Thoracic aorta (tissue), 2 donors: Measurements from ENCODE around the gene ATXN7L1. TPM values are rescaled to one million over a fixed set of nuclear protein-coding genes. Genes with fewer than 3 reads are reported as not detected.

ENCODE experiments used
- ATAC-seq: fragments of 150-250 bp; one replicate; pipeline ENCODE4 v1.8.0; 2017; ENCODE audit warnings: low read depth; ENCODE audit not compliant: insufficient number of reproducible peaks, low FRiP score
- DNase-seq: peaks from one replicate; pipeline ENCODE4 v3.0.0-alpha.2; 2020; ENCODE audit warnings: low spot score
- H3K27ac ChIP-seq, 2 donors: fragments of 200-600 bp; sonication (generic); 1 replicate in 1 of 2; 2 replicates in 1 of 2; pipeline ENCODE4 v1.5.1; 2016; ENCODE audit warnings: mild to moderate bottlenecking in 2 of 2, moderate library complexity in 2 of 2
- H3K27me3 ChIP-seq: fragments of 200-600 bp; sonication (generic); replicated peaks from 2 replicates; pipeline ENCODE4 v1.6.0; 2016; ENCODE audit warnings: mild to moderate bottlenecking; ENCODE audit not compliant: insufficient read depth
- H3K36me3 ChIP-seq: fragments of 200-600 bp; sonication (generic); one replicate; pipeline ENCODE4 v1.5.1; 2016
- H3K4me1 ChIP-seq, 2 donors: fragments of 200-600 bp; sonication (generic); 1 replicate in 1 of 2; 2 replicates in 1 of 2; pipeline versions ENCODE4 v1.5.1 to v1.6.0; 2016; ENCODE audit warnings: low read depth in 2 of 2, mild to moderate bottlenecking in 1 of 2; ENCODE audit not compliant: control insufficient read depth in 1 of 2
- H3K4me3 ChIP-seq: fragments of 200-600 bp; sonication (generic); 2 replicates; pipeline ENCODE4 v1.5.1; 2016; ENCODE audit warnings: mild to moderate bottlenecking
- H3K9me3 ChIP-seq: fragments of 200-600 bp; sonication (generic); 2 replicates; pipeline ENCODE4 v1.5.1; 2016
- total RNA-seq, 2 donors: library from RNA; depleted of rRNA; stranded (reverse); fragments of >200 nt; gene quantifications; one replicate each; pipeline versions ENCODE4 v1.1.0 to v1.2.3, GENCODE V29; 2016
- TF ChIP-seq, protein P1 (sequence below): fragments of 200-600 bp; sonication (generic); IDR thresholded peaks from one replicate; pipeline ENCODE4 v1.5.1; 2019; ENCODE audit warnings: antibody characterized with exemption

The ATXN7L1 gene
- total RNA-seq, 2 donors from 2014 or later: 11.6 to 13.4 TPM

- DNase-seq: no peak
- H3K4me1 ChIP-seq: no peaks in the 10 kb centered on the region
- H3K9me3 ChIP-seq: no peaks in the 10 kb centered on the region
- TF ChIP-seq, protein P1, sequence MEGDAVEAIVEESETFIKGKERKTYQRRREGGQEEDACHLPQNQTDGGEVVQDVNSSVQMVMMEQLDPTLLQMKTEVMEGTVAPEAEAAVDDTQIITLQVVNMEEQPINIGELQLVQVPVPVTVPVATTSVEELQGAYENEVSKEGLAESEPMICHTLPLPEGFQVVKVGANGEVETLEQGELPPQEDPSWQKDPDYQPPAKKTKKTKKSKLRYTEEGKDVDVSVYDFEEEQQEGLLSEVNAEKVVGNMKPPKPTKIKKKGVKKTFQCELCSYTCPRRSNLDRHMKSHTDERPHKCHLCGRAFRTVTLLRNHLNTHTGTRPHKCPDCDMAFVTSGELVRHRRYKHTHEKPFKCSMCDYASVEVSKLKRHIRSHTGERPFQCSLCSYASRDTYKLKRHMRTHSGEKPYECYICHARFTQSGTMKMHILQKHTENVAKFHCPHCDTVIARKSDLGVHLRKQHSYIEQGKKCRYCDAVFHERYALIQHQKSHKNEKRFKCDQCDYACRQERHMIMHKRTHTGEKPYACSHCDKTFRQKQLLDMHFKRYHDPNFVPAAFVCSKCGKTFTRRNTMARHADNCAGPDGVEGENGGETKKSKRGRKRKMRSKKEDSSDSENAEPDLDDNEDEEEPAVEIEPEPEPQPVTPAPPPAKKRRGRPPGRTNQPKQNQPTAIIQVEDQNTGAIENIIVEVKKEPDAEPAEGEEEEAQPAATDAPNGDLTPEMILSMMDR: no peak
- no peak overlapping the region for H3K4me3 ChIP-seq
- H3K27ac ChIP-seq: no peak overlapping the region
- H3K27me3 ChIP-seq: no peaks in the 10 kb centered on the region
- ATAC-seq: no peak
- no peaks in the 10 kb centered on the region for H3K36me3 ChIP-seq
These were observed 65.1 kb downstream of the ATXN7L1 start for GRCh38 chr7:105811189-105811847.

DNA sequence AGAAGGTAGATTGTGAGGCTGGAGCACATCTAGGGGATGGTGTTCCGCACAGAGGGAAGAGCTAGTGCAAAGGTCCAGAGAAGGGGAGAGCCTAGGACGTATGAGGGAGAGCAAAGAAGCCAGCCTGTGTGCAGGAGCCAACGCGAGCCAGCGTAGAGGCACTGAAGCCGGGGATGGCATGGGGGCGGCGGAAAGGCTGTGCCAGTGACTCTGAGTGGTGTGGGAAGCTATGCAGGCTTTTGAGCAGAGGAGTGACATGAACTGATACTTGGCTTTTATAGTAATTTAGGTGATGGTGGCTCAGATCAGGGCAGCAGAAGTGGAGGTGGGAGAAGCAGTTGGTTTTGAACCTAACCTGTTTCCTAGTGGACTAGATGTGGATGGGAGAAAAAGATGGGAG is 65.8 kb downstream of the ATXN7L1 start:
- H3K27ac ChIP-seq: no peak overlapping the region
- TF ChIP-seq, protein P1: no peak
- no peak for DNase-seq

GRCh38 chr7:105808703-105809590 is 67.5 kb downstream of the ATXN7L1 start:
- Histone ChIP-seq H3K4me1 (no peaks in the 10 kb centered on the region), H3K27me3 (no peaks in the 10 kb centered on the region), H3K27ac (no peak overlapping the region), H3K36me3 (no peaks in the 10 kb centered on the region), H3K9me3 (no peaks in the 10 kb centered on the region), H3K4me3 (no peak overlapping the region)
- TF ChIP-seq, protein P1: no peak
- no peak for ATAC-seq
- DNase-seq: no peak

More for the DNA sequence above, 65.8 kb downstream of the ATXN7L1 start:
- H3K9me3 ChIP-seq: no peaks in the 10 kb centered on the region
- H3K4me3 ChIP-seq: no peak overlapping the region
- no peak for ATAC-seq
- H3K36me3 ChIP-seq: no peaks in the 10 kb centered on the region
- no peaks in the 10 kb centered on the region for H3K27me3 ChIP-seq
- no peaks in the 10 kb centered on the region for H3K4me1 ChIP-seq

- TF ChIP-seq, protein P1: no peak
- no peak overlapping the region for H3K27ac ChIP-seq
These were observed 68.2 kb downstream of the ATXN7L1 start for GRCh38 chr7:105808209-105808608.

GRCh38 chr7:105807448-105807762 is 69.0 kb downstream of the ATXN7L1 start:
- H3K9me3 ChIP-seq: no peaks in the 10 kb centered on the region
- no peak for ATAC-seq
- no peak for DNase-seq

More at GRCh38 chr7:105808209-105808608, 68.2 kb downstream of the ATXN7L1 start:
- Histone ChIP-seq H3K4me3 (no peak overlapping the region), H3K27me3 (no peaks in the 10 kb centered on the region), H3K9me3 (no peaks in the 10 kb centered on the region), H3K4me1 (no peaks in the 10 kb centered on the region), H3K36me3 (no peaks in the 10 kb centered on the region)
- ATAC-seq: no peak
- no peak for DNase-seq

More at GRCh38 chr7:105807448-105807762, 69.0 kb downstream of the ATXN7L1 start:
- H3K4me3 ChIP-seq: no peak overlapping the region
- TF ChIP-seq, protein P1: no peak
- H3K27ac ChIP-seq: no peak overlapping the region
- no peaks in the 10 kb centered on the region for H3K27me3 ChIP-seq
- H3K4me1 ChIP-seq: no peaks in the 10 kb centered on the region
- no peaks in the 10 kb centered on the region for H3K36me3 ChIP-seq
